NCI-H146 treated with DMSO at 0.1 percent for 48 hours (cell line): ENCODE data around the gene AP5Z1.
"Not testable (repeated sequence)": the region's sequence is repeated elsewhere in the genome, so short reads cannot be mapped to it uniquely, and the experiment has no call there.

Source experiments
- DNase-seq: peaks from one replicate; lab custom pipeline; 2025; ENCODE audit not compliant: unreplicated experiment; lab: John Stamatoyannopoulos, UW

Gene AP5Z1

GRCh38 chr7:4800926-4801838 is 25.8 kb downstream of the AP5Z1 start:
- DNase-seq: no peak

DNA sequence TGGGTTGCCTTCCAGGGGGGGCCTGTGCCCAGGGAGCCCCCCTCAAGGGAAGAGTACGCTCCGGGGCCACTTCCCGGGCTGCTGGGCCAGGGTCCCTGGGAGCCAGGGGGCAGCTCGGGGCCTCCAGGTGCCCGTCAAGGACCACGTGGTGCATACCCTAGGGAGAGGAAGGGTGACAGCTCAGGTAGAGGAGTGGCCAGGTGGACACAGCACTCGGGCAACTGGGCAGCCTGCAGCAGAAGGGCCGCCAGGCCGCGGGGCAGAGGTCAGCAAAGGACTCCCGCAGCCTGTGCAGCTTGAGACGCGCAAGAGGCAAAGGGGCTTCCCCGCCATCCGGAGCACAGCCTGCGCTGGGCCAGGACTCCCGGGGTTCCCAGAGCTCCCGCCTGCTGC is 26.4 kb downstream of the AP5Z1 start:
- no peak for DNase-seq

DNA sequence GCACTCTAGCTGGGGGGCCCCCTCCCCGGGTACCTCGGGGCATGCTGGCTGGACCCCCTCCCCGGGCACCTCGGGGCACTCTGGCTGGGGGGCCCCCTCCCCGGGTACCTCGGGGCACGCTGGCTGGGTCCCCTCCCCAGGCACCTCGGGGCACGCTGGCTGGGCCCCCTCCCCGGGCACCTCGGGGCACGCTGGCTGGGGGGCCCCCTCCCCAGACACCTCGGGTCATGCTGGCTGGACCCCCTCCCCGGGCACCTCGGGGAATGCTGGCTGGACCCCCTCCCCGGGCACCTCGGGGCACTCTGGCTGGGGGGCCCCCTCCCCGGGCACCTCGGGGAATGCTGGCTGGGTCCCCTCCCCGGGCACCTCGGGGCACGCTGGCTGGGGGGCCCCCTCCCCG is 27.2 kb downstream of the AP5Z1 start:
- not testable (repeated sequence) for DNase-seq

DNA sequence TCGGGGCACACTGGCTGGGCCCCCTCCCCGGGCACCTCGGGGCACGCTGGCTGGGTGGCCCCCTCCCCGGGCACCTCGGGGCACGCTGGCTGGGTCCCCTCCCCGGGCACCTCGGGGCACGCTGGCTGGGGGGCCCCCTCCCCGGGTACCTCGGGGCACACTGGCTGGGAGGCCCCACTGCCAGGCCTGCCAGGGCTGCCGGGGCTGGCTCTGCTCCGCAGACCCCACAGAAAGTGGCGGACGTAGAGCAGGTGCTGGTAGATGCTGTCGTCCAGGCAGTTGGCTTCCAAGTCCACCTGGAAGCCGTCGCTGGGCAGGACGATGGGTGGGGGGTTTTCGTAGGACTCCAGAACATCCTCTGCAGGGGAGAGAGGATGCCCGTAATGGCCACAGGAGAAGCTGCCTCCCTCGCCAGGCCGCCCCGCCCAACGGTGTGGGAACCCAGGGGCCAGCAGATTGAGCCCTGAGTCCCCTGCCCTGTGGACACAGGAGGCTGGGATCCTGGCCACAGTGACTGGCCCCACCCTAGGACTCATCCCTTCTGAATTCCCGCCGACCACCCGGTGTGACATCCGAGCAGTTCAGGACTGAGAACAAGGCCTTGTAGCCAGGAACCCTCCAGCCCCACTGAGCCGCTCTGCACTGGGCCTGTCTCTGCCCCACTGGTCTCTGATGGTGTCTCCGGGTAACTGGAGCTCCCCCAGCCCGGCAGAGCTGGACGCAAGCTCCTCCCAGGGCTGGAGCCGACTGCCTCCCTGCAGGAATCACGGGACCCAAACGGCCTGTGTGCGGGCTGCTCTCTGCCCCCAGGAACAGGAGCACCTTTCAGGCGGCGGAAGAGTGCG is 28.2 kb downstream of the AP5Z1 start:
- DNase-seq: no peak

- DNase-seq: no peak
Observed at GRCh38 chr7:4805110-4805983, 29.9 kb downstream of the AP5Z1 start.

DNA sequence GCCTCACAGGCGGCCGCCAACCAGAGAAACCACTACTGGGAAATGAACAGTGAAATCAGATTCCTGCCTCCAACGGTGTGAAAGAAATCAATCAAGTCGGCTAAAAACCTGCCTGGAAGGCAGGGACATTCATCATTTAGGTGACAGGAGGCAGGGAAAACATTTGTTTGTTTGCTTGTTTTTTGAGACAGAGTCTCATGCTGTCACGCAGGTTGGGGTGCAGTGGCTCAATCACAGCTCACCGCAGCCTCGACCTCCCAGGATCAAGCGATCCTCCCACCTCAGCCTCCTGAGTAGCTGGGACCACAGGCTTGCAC is 30.5 kb downstream of the AP5Z1 start:
- no peak for DNase-seq

DNA sequence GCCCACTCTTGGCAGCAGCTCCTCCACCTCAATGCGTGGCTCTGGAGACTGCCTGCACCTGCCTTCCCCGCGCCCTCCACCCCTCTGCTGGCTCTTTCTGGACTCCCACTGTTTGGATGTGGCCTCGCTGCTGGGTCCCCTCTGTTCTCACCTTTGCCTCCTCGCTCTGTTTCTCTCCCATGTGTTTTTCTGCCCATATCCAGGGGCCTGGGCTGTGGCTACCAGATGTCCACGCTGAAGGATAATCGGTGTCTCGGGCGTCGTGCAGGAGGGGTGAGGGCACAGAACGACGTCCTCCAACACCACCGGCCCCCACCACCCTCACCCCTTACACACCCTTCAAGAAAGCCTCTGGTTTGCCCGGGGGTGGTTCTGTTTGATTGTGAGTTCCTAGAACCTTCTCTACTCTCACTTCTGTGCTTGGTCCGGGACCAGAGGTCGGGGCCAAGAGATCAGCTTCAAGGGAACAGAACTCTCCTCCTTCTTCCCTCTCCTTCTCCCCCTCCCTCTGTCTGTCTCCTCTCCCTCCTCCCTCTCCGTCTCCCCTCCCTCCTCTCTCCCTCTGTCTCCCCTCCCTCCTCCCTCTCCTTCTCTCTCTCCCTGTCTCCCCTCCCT is 31.7 kb downstream of the AP5Z1 start:
- no peak for DNase-seq

DNA sequence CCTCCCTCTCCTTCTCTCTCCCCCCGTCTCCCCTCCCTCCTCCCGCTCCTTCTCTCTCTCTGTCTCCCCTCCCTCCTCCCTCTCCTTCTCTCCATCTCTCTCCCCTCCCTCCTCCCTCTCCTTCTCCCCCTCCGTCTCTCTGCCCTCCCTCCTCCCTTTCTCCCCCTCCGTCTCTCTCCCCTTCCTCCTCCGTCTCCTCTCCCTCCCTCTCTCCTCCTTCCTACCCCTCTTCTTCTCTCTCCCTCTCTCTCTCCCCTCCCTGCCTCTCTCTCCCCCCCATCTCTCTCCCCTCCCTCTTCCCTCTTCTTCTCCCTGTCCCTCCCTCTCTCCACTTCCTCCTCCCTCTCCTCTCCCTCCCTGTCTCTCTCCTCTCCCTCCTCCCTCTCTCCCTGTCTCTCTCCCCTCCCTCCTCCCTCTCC is 32.2 kb downstream of the AP5Z1 start:
- DNase-seq: no peak

GRCh38 chr7:4808026-4808425 is 32.6 kb downstream of the AP5Z1 start:
- no peak for DNase-seq

DNA sequence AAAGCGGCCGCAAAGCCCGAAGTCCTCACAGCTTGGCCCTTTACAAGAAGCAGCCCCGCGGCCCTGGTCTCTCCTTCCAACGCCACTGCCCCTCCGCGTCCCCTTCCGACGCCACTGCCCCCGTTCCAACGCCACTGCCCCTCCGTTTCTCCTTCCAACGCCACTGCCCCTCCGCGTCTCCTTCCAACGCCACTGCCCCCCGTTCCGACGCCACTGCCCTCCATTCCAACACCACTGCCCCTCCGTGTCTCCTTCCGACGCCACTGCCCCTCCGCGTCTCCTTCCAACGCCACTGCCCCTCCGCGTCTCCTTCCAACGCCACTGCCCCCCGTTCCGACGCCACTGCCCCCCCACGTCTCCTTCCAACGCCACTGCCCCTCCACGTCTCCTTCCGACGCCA is 33.1 kb downstream of the AP5Z1 start:
- DNase-seq: no peak

DNA sequence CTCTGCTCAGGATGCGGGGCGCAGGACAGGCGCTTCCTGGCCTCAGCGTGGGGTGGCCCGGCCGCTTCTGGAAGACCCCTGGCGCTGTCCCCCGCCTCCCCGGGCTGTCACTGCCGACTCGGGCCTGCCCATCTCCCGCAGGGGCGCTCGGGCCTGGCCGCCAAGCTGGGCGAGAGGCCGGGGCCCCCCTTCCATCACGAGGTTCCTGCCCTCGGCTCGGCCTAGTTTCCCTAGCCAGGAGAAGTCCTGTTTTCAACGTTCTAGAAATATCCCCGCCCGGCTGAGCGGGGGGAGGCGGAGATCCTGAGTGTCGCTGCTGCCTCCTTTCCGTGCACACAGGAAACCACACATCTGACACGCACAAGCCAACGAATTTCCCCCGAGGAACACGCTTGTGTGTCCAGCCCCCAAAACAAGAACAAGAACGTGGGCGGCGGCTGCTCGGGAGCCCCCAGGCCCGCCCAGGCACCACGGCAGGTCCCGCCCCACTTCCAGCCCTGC is 33.7 kb downstream of the AP5Z1 start:
- DNase-seq: no peak

GRCh38 chr7:4809666-4810065 is 34.2 kb downstream of the AP5Z1 start:
- DNase-seq: no peak

DNA sequence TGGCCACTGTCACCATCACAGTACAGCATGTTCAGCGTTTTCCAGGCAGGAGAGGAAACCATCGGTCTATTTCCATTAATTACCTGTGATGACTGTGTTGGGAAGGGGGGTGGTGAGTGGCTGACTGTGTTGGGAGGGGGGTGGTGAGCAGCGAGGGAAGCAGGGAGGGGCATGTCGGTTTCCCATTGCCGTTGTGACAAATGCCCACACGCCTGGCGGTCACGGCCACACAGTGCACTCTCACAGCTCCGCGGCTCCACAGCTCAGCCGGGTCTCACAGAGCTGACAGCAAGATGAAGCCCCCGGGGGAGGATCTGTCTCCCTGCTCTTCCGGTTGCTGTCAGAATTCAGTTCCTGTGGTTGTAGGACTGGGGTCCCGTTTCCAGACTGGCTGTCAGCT is 39.0 kb downstream of the AP5Z1 start:
- DNase-seq: no peak

GRCh38 chr7:4815121-4815520 is 39.7 kb downstream of the AP5Z1 start:
- DNase-seq: no peak

DNA sequence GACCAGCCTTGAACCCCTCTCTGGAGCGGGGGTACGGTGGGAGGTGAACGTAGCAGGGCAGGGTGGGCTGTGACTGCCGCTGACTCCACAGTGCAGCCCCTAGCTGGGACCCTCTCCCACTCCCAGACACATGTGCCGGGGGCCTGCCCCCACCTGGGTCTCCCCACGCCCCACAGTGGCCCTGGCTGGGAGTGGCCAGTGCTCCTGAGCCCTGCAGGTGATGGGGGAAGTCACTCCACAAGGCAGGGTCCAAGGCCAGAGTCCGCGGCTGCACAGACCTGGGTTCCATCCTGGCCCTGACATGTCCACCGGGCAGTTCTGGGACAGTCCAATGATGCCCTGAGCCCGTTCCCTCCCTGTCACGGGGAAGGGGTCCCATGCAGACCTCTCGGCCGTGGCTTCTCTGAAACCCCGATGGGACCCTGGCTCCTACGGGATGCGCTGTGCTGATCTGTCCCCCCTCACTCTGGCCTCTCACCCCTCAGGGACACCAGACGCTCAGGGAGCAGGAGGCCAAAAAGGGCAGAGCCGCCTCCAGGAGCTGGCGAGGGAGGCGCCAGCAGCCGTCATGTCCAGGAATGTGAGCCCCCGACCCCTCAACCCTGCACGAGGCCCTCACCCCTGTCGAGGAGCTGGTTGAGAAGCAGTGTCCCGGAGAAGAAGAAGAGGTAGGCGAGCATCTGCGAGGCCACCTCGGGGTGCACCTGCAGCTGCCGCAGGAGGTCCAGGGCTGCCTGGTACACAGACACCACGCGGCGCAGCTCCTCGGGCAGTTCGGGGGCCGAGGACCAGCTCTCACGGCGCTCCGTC is 40.4 kb downstream of the AP5Z1 start:
- DNase-seq: no peak

DNA sequence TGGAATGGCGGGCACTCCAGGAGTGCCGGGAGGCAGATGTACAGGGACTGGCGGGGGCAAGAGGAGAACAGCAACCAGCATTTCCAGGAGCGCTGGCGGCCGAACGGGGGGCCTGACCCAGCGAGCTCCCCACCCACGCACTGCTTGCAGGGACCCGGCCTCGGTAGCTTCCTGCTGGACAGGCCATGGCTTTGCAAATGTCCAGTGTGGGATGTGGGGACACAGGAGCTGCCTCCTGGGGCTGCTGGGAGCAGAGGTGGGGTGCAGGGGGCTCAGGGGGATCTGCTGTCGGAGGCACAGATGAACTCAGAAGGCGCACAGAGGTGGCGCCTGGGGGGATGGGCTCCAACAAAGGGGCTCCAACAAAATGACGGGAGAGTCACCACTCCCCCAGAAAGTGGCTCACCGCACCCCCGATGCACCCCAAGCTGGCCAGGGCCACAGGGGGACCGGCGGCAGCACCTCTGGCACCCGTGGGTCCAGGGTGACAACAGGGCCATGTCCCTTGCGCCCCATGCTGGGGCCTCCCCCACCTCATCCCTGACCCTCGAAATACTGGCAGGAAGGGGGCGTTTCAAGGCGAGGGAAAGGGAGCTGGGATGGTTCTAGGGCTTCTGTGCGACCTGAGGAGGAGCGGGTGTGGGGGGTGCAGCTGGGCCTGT is 41.1 kb downstream of the AP5Z1 start:
- no peak for DNase-seq

DNA sequence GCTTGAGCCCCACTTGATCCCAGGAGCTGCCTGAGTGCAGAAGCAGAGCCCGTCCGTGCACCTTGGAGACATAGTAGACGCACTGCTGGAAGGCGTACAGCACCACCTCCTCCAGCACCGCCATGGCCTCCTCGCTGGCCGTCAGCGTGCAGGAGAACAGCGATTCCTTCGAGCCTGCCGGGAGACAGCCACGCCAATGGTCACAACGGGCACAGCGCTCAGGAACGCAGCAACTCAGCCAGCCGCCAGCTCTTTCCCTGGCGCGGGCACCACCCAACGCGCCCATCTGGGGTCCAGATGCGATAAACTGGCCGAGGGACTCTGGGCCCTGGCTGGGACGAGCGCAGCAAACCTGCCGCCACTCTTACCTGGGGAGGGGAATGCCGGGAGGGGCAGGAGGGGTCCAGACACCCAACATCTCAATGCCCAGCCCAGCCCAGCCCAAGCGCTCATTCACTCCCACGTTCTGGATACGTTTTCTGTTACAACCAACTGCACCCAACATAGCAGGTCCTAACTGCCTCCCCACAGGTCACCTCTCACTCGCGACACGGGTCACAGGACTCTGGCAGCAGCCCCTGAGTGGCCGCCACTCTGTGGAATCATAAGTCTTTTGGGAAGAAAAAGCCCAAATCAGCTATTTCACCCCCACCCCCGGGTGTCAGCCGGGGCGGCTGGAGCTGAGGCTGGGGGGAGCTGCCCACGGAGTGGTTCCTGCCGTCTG is 41.9 kb downstream of the AP5Z1 start:
- no peak for DNase-seq

GRCh38 chr7:4818000-4818794 is 42.8 kb downstream of the AP5Z1 start:
- DNase-seq: no peak
